ENCODE data around the gene NUP42. TPM values are rescaled to one million over a fixed set of nuclear protein-coding genes. Genes with fewer than 3 reads are reported as not detected.
A peak's percentile ranks its signal among the peaks of the same experiment; 100 is the strongest.

The NUP42 gene
- total RNA-seq, 4 donors from 2014 or later: 24.6 to 34.4 (median 28.1) TPM

- 38 to 44% methylated on average over 6 of the region's 6 CpGs for WGBS, 2 donors
- DNase-seq (ENCODE audit: low spot score in 2 of 2): peak; percentile 84 to 88
- intact Hi-C loops (cut with DNase I; ENCODE audit: low total_unique reads): no loop called here
Observed at GRCh38 chr7:23235813-23236221, 54.0 kb downstream of the NUP42 start.

GRCh38 chr7:23237000-23237399 lies 55.2 kb downstream of the NUP42 start:
- H3K4me3 ChIP-seq (ENCODE audit: low read depth, poor library complexity, severe bottlenecking): no peak overlapping the region
- intact Hi-C loops (cut with DNase I; ENCODE audit: low total_unique reads): no loop called here
- TF ChIP-seq CTCF (IDR thresholded peaks at IDR 0.05) (no peak), POLR2A (IDR thresholded peaks at IDR 0.05) (no peak)
- WGBS, 2 donors: 90 to 93% methylated on average over 3 of the region's 3 CpGs
- DNase-seq (ENCODE audit: low spot score in 2 of 2): no peak

More at GRCh38 chr7:23235813-23236221, 54.0 kb downstream of the NUP42 start:
- H3K4me3 ChIP-seq (ENCODE audit: low read depth, poor library complexity, severe bottlenecking): no peak overlapping the region
- TF ChIP-seq CTCF (IDR thresholded peaks at IDR 0.05): no peak
- TF ChIP-seq POLR2A (IDR thresholded peaks at IDR 0.05): no peak

- WGBS, 2 donors: 42 to 48% methylated on average over 11 of the region's 11 CpGs
Observed at GRCh38 chr7:23238983-23239652, 57.3 kb downstream of the NUP42 start.

GRCh38 chr7:23239698-23240097 lies 57.9 kb downstream of the NUP42 start:
- H3K4me3 ChIP-seq (ENCODE audit: low read depth, poor library complexity, severe bottlenecking): no peak overlapping the region
- intact Hi-C loops (cut with DNase I; ENCODE audit: low total_unique reads): no loop called here
- 56% methylated on average over 5 of the region's 5 CpGs for WGBS, 2 donors
- TF ChIP-seq CTCF (IDR thresholded peaks at IDR 0.05): no peak
- DNase-seq (ENCODE audit: low spot score in 2 of 2): no peak

More at GRCh38 chr7:23238983-23239652, 57.3 kb downstream of the NUP42 start:
- TF ChIP-seq POLR2A (IDR thresholded peaks at IDR 0.05) (no peak), CTCF (IDR thresholded peaks at IDR 0.05) (no peak)
- H3K4me3 ChIP-seq (ENCODE audit: low read depth, poor library complexity, severe bottlenecking): no peak overlapping the region
- no peak for DNase-seq (ENCODE audit: low spot score in 2 of 2)
- intact Hi-C loops (cut with DNase I; ENCODE audit: low total_unique reads): no loop called here

- no peak overlapping the region for H3K4me3 ChIP-seq (ENCODE audit: low read depth, poor library complexity, severe bottlenecking)
- intact Hi-C loops (cut with DNase I; ENCODE audit: low total_unique reads): no loop called here
- DNase-seq (ENCODE audit: low spot score in 2 of 2): peak in 1 of 2 donors; percentile 58
- 42 to 52% methylated on average over 3 of the region's 3 CpGs for WGBS, 2 donors
- no peak for TF ChIP-seq POLR2A (IDR thresholded peaks at IDR 0.05)
- no peak for TF ChIP-seq CTCF (IDR thresholded peaks at IDR 0.05)
Observed at GRCh38 chr7:23242321-23242720, 60.5 kb downstream of the NUP42 start.

GRCh38 chr7:23242935-23243334 lies 61.1 kb downstream of the NUP42 start:
- WGBS, 2 donors: 38 to 45% methylated on average over 4 of the region's 4 CpGs
- intact Hi-C loops (cut with DNase I; ENCODE audit: low total_unique reads): no loop called here
- no peak for TF ChIP-seq POLR2A (IDR thresholded peaks at IDR 0.05)
- no peak for TF ChIP-seq CTCF (IDR thresholded peaks at IDR 0.05)
- no peak overlapping the region for H3K4me3 ChIP-seq (ENCODE audit: low read depth, poor library complexity, severe bottlenecking)
- DNase-seq (ENCODE audit: low spot score in 2 of 2): peak in 1 of 2 donors; percentile 86

Data from lower leg skin (tissue), 4 donors.